ENCODE results near the gene ACP7.

Gene ACP7

DNA sequence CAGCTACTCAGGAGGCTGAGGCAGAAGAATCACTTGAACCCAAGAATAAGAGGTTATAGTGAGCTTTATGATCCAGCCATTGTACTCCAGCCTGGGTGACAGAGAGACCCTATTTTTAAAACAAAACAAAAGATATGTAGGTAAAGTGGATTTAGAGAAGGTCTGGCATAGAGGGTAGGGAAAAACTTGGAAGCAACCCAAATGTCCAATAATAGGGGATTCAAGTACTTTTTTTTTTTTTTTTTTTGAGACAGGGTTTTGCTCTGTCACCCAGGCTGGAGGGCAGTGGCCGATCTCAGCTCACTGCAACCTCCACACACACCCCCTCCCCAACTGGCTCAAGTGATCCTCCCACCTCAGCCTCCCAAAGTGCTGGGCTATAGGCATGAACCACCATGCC lies 35.7 kb downstream of the ACP7 start:
- no peaks in the 10 kb centered on the region for H3K36me3 ChIP-seq (ENCODE audit: control insufficient read depth in 1 of 2, insufficient read depth in 2 of 2, low read length in 2 of 2)
- no peak overlapping the region for H3K27ac ChIP-seq (ENCODE audit: low read depth, low read length)
- no peak overlapping the region for H3K4me3 ChIP-seq (ENCODE audit: low read depth, low read length)
- H3K79me2 ChIP-seq (ENCODE audit: control insufficient read depth, insufficient read depth, low read length, poor library complexity): no peaks in the 10 kb centered on the region
- H3K4me2 ChIP-seq (ENCODE audit: low read length): no peak overlapping the region
- no peak overlapping the region for H2BK12ac ChIP-seq (ENCODE audit: low read length)
- no peak overlapping the region for H3K9ac ChIP-seq (ENCODE audit: low read length)
- H2AK5ac ChIP-seq (ENCODE audit: low read length): no peak overlapping the region
- no peaks in the 10 kb centered on the region for H3K9me3 ChIP-seq (ENCODE audit: insufficient read depth, low read depth, low read length)
- no peak overlapping the region for H2AFZ ChIP-seq (ENCODE audit: insufficient read depth, low read length, poor library complexity)
- peaks cover 4% of the 10 kb centered on the region for H3K79me1 ChIP-seq (ENCODE audit: low read length)
- no peaks in the 10 kb centered on the region for H3K27me3 ChIP-seq (ENCODE audit: insufficient read depth, low read length)
- no peak overlapping the region for H4K91ac ChIP-seq (ENCODE audit: low read depth, low read length)
- no peaks in the 10 kb centered on the region for H3K4me1 ChIP-seq (ENCODE audit: control insufficient read depth in 1 of 2, insufficient read depth in 2 of 2, low read length in 2 of 2)
- no CpG with 5 or more reads among the region's 1 CpG for WGBS (ENCODE audit: extremely low coverage, insufficient coverage, insufficient read length)
- H2BK120ac ChIP-seq (ENCODE audit: insufficient read depth, low read length, poor library complexity): no peak overlapping the region
- no peak overlapping the region for H2BK5ac ChIP-seq (ENCODE audit: low read depth, low read length, poor library complexity)
- no peak overlapping the region for H4K8ac ChIP-seq (ENCODE audit: low read depth, low read length)
- no peak overlapping the region for H3K14ac ChIP-seq (ENCODE audit: low read length)
- H4K12ac ChIP-seq (ENCODE audit: low read depth, low read length): no peak overlapping the region
- no peak overlapping the region for H3K4ac ChIP-seq (ENCODE audit: low read depth, low read length)
- no peak for DNase-seq
- H3K18ac ChIP-seq (ENCODE audit: low read length): no peak overlapping the region
- no peak overlapping the region for H3K23ac ChIP-seq (ENCODE audit: low read length)

- Histone ChIP-seq H3K79me2 (ENCODE audit: control insufficient read depth, insufficient read depth, low read length, poor library complexity) (peaks cover 13% of the 10 kb centered on the region), H3K9ac (ENCODE audit: low read length) (no peak overlapping the region), H3K9me3 (ENCODE audit: insufficient read depth, low read depth, low read length) (no peaks in the 10 kb centered on the region)
Observed at GRCh38 chr19:39122934-39123731, 39.0 kb downstream of the ACP7 start.

DNA sequence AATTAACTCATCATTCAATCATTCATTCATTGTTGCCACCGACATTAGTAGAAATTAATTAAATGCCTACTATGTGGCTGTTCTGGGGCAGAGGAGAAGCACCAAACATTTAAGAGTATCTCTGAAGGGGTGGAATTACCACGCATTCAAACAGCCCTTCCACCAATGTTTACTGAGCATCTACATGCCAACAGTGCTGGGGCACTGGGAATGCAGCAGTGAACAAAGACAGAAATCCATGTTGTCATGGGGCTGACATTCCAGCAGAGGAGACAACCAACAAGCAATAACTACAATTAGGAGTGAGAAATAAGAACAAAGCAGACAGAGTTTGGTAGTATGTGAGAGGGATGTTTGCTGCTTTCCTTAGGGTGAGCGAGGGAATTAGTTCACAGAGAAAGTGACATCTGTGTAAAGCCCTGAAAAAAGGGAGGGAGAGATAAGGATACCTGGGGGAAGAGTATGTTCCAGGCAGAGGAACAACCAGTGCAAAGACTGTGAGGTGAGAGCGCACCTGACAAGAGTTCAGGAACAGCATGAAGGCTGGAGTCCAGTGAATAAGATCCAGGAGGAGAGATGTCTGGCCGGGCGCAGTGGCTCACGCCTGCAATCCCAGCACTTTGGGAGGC lies 40.1 kb downstream of the ACP7 start:
- Histone ChIP-seq H3K9me3 (ENCODE audit: insufficient read depth, low read depth, low read length) (no peaks in the 10 kb centered on the region), H2AFZ (ENCODE audit: insufficient read depth, low read length, poor library complexity) (no peak overlapping the region), H3K4me2 (ENCODE audit: low read length) (no peak overlapping the region), H3K9ac (ENCODE audit: low read length) (no peak overlapping the region), H3K79me1 (ENCODE audit: low read length) (peaks cover 6% of the 10 kb centered on the region), H3K36me3 (ENCODE audit: control insufficient read depth in 1 of 2, insufficient read depth in 2 of 2, low read length in 2 of 2) (peaks cover 0 to 3% of the 10 kb centered on the region in 2 experiments), H3K14ac (ENCODE audit: low read length) (no peak overlapping the region), H3K4ac (ENCODE audit: low read depth, low read length) (no peak overlapping the region), H2AK5ac (ENCODE audit: low read length) (no peak overlapping the region), H3K27me3 (ENCODE audit: insufficient read depth, low read length) (no peaks in the 10 kb centered on the region), H2BK12ac (ENCODE audit: low read length) (no peak overlapping the region), H2BK5ac (ENCODE audit: low read depth, low read length, poor library complexity) (no peak overlapping the region), H3K18ac (ENCODE audit: low read length) (no peak overlapping the region), H3K4me3 (ENCODE audit: low read depth, low read length) (no peak overlapping the region), H4K12ac (ENCODE audit: low read depth, low read length) (no peak overlapping the region), H4K8ac (ENCODE audit: low read depth, low read length) (no peak overlapping the region), H3K23ac (ENCODE audit: low read length) (no peak overlapping the region), H3K4me1 (ENCODE audit: control insufficient read depth in 1 of 2, insufficient read depth in 2 of 2, low read length in 2 of 2) (peaks cover 8 to 12% of the 10 kb centered on the region in 2 experiments), H3K27ac (ENCODE audit: low read depth, low read length) (no peak overlapping the region), H4K91ac (ENCODE audit: low read depth, low read length) (no peak overlapping the region), H3K79me2 (ENCODE audit: control insufficient read depth, insufficient read depth, low read length, poor library complexity) (peaks cover 15% of the 10 kb centered on the region), H2BK120ac (ENCODE audit: insufficient read depth, low read length, poor library complexity) (no peak overlapping the region)
- DNase-seq: no peak
- WGBS (ENCODE audit: extremely low coverage, insufficient coverage, insufficient read length): no CpG with 5 or more reads among the region's 7 CpGs

More at GRCh38 chr19:39122934-39123731, 39.0 kb downstream of the ACP7 start:
- Histone ChIP-seq H2BK12ac (ENCODE audit: low read length) (no peak overlapping the region), H2BK120ac (ENCODE audit: insufficient read depth, low read length, poor library complexity) (no peak overlapping the region), H3K4me2 (ENCODE audit: low read length) (no peak overlapping the region), H3K14ac (ENCODE audit: low read length) (no peak overlapping the region), H3K18ac (ENCODE audit: low read length) (no peak overlapping the region), H2AFZ (ENCODE audit: insufficient read depth, low read length, poor library complexity) (no peak overlapping the region), H4K8ac (ENCODE audit: low read depth, low read length) (no peak overlapping the region), H3K36me3 (ENCODE audit: control insufficient read depth in 1 of 2, insufficient read depth in 2 of 2, low read length in 2 of 2) (peaks cover 0 to 1% of the 10 kb centered on the region in 2 experiments), H3K27ac (ENCODE audit: low read depth, low read length) (no peak overlapping the region), H4K91ac (ENCODE audit: low read depth, low read length) (no peak overlapping the region), H3K4me1 (ENCODE audit: control insufficient read depth in 1 of 2, insufficient read depth in 2 of 2, low read length in 2 of 2) (peaks cover 8 to 10% of the 10 kb centered on the region in 2 experiments), H2AK5ac (ENCODE audit: low read length) (no peak overlapping the region), H3K4ac (ENCODE audit: low read depth, low read length) (no peak overlapping the region), H3K27me3 (ENCODE audit: insufficient read depth, low read length) (no peaks in the 10 kb centered on the region), H3K4me3 (ENCODE audit: low read depth, low read length) (no peak overlapping the region), H2BK5ac (ENCODE audit: low read depth, low read length, poor library complexity) (no peak overlapping the region), H3K79me1 (ENCODE audit: low read length) (peaks cover 6% of the 10 kb centered on the region), H4K12ac (ENCODE audit: low read depth, low read length) (no peak overlapping the region), H3K23ac (ENCODE audit: low read length) (no peak overlapping the region)
- no CpG with 5 or more reads among the region's 18 CpGs for WGBS (ENCODE audit: extremely low coverage, insufficient coverage, insufficient read length)
- no peak for DNase-seq

DNA sequence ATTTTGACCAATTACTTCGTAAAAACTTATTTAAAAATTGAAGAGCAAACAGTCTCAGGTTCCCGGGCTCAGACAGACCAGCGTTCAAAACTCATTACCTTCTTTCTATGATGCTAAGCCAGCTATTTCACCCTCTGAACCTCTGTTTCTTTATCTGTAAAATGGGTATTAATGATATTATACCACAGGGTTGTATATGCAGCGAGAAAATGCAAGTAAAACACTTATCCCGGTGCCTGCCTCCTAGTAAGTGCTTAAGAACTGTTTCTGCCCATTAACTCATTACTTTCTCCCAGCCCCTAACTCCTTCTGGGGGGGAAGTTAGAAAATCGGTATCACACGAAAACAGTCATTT lies 41.0 kb downstream of the ACP7 start:
- Histone ChIP-seq H3K4me3 (ENCODE audit: low read depth, low read length) (no peak overlapping the region), H4K91ac (ENCODE audit: low read depth, low read length) (no peak overlapping the region), H3K23ac (ENCODE audit: low read length) (no peak overlapping the region), H3K4me2 (ENCODE audit: low read length) (peak overlapping the region; percentile 59), H3K9ac (ENCODE audit: low read length) (no peak overlapping the region), H4K8ac (ENCODE audit: low read depth, low read length) (peak overlapping the region; percentile 63), H3K36me3 (ENCODE audit: control insufficient read depth in 1 of 2, insufficient read depth in 2 of 2, low read length in 2 of 2) (peaks cover 0 to 3% of the 10 kb centered on the region in 2 experiments), H3K9me3 (ENCODE audit: insufficient read depth, low read depth, low read length) (no peaks in the 10 kb centered on the region), H3K4ac (ENCODE audit: low read depth, low read length) (no peak overlapping the region), H3K79me2 (ENCODE audit: control insufficient read depth, insufficient read depth, low read length, poor library complexity) (peaks cover 19% of the 10 kb centered on the region), H4K12ac (ENCODE audit: low read depth, low read length) (no peak overlapping the region), H3K18ac (ENCODE audit: low read length) (no peak overlapping the region), H3K27ac (ENCODE audit: low read depth, low read length) (no peak overlapping the region), H3K27me3 (ENCODE audit: insufficient read depth, low read length) (no peaks in the 10 kb centered on the region), H2BK12ac (ENCODE audit: low read length) (no peak overlapping the region), H2AFZ (ENCODE audit: insufficient read depth, low read length, poor library complexity) (no peak overlapping the region), H3K4me1 (ENCODE audit: control insufficient read depth in 1 of 2, insufficient read depth in 2 of 2, low read length in 2 of 2) (peaks cover 12 to 14% of the 10 kb centered on the region in 2 experiments), H2BK5ac (ENCODE audit: low read depth, low read length, poor library complexity) (no peak overlapping the region), H2AK5ac (ENCODE audit: low read length) (no peak overlapping the region), H2BK120ac (ENCODE audit: insufficient read depth, low read length, poor library complexity) (no peak overlapping the region), H3K14ac (ENCODE audit: low read length) (no peak overlapping the region), H3K79me1 (ENCODE audit: low read length) (peaks cover 6% of the 10 kb centered on the region)
- no peak for DNase-seq
- WGBS (ENCODE audit: extremely low coverage, insufficient coverage, insufficient read length): no CpG with 5 or more reads among the region's 7 CpGs
